ENCODE measurements around the gene HMOX2.

DNA sequence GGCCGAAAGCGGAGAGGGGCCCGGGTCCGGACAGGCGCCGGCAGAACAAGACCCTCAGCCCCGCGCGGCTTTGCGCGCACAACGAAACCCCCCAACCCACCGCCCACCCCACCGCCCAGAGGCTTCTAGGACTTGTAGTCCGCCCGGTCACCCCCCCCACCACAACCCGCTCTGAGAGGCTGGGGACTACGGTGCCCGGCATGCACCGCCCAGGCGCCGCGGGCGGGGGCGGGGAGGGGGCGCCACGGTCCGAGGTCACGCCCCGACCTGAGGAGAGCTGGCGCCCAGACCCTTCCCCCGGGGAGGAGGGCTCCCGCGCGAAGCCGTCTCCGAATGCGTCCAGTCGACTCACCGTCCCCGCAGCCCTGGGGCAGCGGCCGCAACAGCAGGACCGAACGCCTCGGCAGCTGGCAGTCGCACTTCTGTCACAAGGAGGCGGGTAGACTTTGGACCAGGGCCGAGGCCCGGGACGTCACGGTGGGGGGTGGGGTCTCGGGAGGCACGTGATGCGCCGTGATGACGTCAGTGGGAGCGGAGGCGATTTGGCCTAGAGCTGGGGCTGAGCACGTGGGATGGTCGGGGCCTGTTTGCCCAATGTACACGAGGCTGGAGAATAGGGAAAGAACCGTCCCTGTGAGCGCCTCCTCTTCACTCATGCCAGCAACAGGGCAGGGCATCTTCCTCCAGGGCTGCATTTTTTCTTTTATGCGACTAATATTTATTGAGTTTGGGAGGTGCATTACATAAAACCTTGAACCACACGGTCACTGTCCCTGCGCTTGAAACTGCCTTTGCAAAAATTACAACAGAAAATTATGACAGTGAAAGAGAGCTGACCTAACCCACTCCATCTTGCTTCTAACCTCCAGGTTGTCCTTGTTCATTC lies 62.4 kb downstream of the HMOX2 start, which contains the start of gene CDIP1:
- peak in 2 of 3 donors; percentile 39 to 60 for TF ChIP-seq CTCF (IDR thresholded peaks at IDR 0.05)
- TF ChIP-seq POLR2A (IDR thresholded peaks at IDR 0.05) = peak; percentile 89
